GM12878 (cell line): ENCODE results near the gene LGMN. TPM values are rescaled to one million over a fixed set of nuclear protein-coding genes. Genes with fewer than 3 reads are reported as not detected.

ENCODE experiments used
- ATAC-seq: fragments of 200-7000 bp; cut with Tn5 transposase; 3 replicates; pipeline ENCODE4 v1.9.1; 2020; ENCODE audit warnings: mild to moderate bottlenecking, moderate library complexity
- BruUV-seq: library from RNA; stranded (reverse); fragments of 400-500 nt; replicated peaks from 2 replicates; lab custom pipeline; 2021; lab: Mats Ljungman, UMichigan
- CTCF ChIA-PET: fragments of 300-600 bp; sonication (Branson Sonifier 250); formaldehyde crosslinking; extraction: SDS; loops from one replicate; lab custom pipeline; 2021; ENCODE audit warnings: inconsistent platforms; lab: Yijun Ruan, JAX
- POLR2A ChIA-PET: fragments of 350-600 bp; formaldehyde crosslinking; extraction: SDS; loops from one replicate; lab custom pipeline; 2021; ENCODE audit warnings: inconsistent platforms; lab: Charles Lee
- RAD21 ChIA-PET: fragments of 300-600 bp; sonication (Branson Sonifier 250); formaldehyde crosslinking; loops from one replicate; lab custom pipeline; 2023; ENCODE audit warnings: antibody characterized with exemption; ENCODE audit not compliant: unreplicated experiment; lab: Charles Lee
- SMC1A ChIA-PET: fragments of 300-600 bp; sonication (Branson Sonifier 250); formaldehyde crosslinking; loops from one replicate; lab custom pipeline; 2023; ENCODE audit not compliant: unreplicated experiment, uncharacterized antibody; lab: Charles Lee
- DNase-seq: peaks from one replicate; pipeline ENCODE4 v3.0.0-alpha.2; 2011; ENCODE audit warnings: low read depth, low spot score
- FAIRE-seq: peaks from 3 replicates; lab custom pipeline; 2011; peaks lifted over from hg19 to GRCh38; lab: Jason Lieb, UNC
- H2AFZ ChIP-seq: 2 replicates; pipeline ENCODE4 v1.6.0; 2011; ENCODE audit warnings: low read depth, low read length, control low read depth; ENCODE audit not compliant: control insufficient read depth
- H3K27ac ChIP-seq: 2 replicates; pipeline ENCODE4 v1.5.1; 2011; ENCODE audit warnings: control low read depth; ENCODE audit not compliant: control insufficient read depth, insufficient read depth
- H3K27me3 ChIP-seq, 2 experiments: replicated peaks in 1 of 2; 2 replicates each; pipeline versions ENCODE4 v1.6.0 to v1.6.1; 2011; ENCODE audit warnings: low read length in 1 of 2; ENCODE audit not compliant: control insufficient read depth in 2 of 2, insufficient read depth in 2 of 2
- H3K36me3 ChIP-seq, 2 experiments: 2 replicates each; pipeline ENCODE4 v1.5.1; 2011; ENCODE audit warnings: low read length in 1 of 2; ENCODE audit not compliant: control insufficient read depth in 2 of 2, insufficient read depth in 2 of 2
- H3K4me1 ChIP-seq: 2 replicates; pipeline ENCODE4 v1.6.1; 2011; ENCODE audit warnings: mild to moderate bottlenecking, low read length, moderate library complexity, mixed read lengths; ENCODE audit not compliant: control insufficient read depth, insufficient read depth
- H3K4me2 ChIP-seq: 2 replicates; pipeline ENCODE4 v1.6.0; 2011; ENCODE audit warnings: control low read depth; ENCODE audit not compliant: control insufficient read depth, insufficient read depth
- H3K4me3 ChIP-seq: fragments of 200-600 bp; sonication (generic); 2 replicates; pipeline ENCODE4 v1.5.1; 2016
- H3K79me2 ChIP-seq: 2 replicates; pipeline ENCODE4 v1.6.0; 2011; ENCODE audit warnings: low read length; ENCODE audit not compliant: control insufficient read depth, insufficient read depth
- H3K9ac ChIP-seq: 2 replicates; pipeline ENCODE4 v1.8.0; 2011; ENCODE audit warnings: low read length, control low read depth, mixed read lengths; ENCODE audit not compliant: control insufficient read depth, insufficient read depth
- H3K9me3 ChIP-seq: replicated peaks from 3 replicates; pipeline ENCODE4 v1.5.1; 2011; ENCODE audit warnings: mild to moderate bottlenecking, low read length; ENCODE audit not compliant: control insufficient read depth, insufficient read depth
- H4K20me1 ChIP-seq: 2 replicates; pipeline ENCODE4 v1.6.0; 2011; ENCODE audit not compliant: control insufficient read depth, insufficient read depth
- BCLAF1 ChIP-seq: fragments of 450-650 bp; IDR thresholded peaks from 2 replicates; pipeline ENCODE4 v1.6.1; 2017; ENCODE audit warnings: antibody characterized with exemption, mild to moderate bottlenecking, moderate library complexity
- DPF2 ChIP-seq: fragments of 450-650 bp; IDR thresholded peaks from 2 replicates; pipeline ENCODE4 v1.6.1; 2017; ENCODE audit warnings: mild to moderate bottlenecking
- FOS ChIP-seq: IDR thresholded peaks from 3 replicates; pipeline ENCODE4 v1.6.1; 2011; ENCODE audit warnings: borderline replicate concordance; ENCODE audit not compliant: insufficient read length; ENCODE audit errors: extremely low read depth
- KLF5 ChIP-seq: fragments of 450-650 bp; IDR thresholded peaks from 2 replicates; pipeline ENCODE4 v1.6.1; 2014; ENCODE audit warnings: mild to moderate bottlenecking; ENCODE audit not compliant: partially characterized antibody
- PML ChIP-seq: IDR thresholded peaks from 2 replicates; pipeline ENCODE4 v1.6.1; 2012; ENCODE audit warnings: low read length, inconsistent platforms
- RBBP5 ChIP-seq: fragments of 200-600 bp; sonication (generic); conservative IDR thresholded peaks from 2 replicates; pipeline ENCODE4 v1.6.1; 2016
- SRF ChIP-seq, 2 experiments: IDR thresholded peaks; 2 replicates each; pipeline ENCODE4 v1.6.1; 2011; ENCODE audit warnings: low read depth in 2 of 2, low read length in 2 of 2, mild to moderate bottlenecking in 1 of 2, moderate library complexity in 1 of 2
- SUZ12 ChIP-seq: fragments of 200-600 bp; sonication (generic); IDR thresholded peaks from one replicate; pipeline ENCODE4 v1.6.1; 2018; ENCODE audit warnings: antibody characterized with exemption, mild to moderate bottlenecking; ENCODE audit not compliant: unreplicated experiment
- ZBED1 ChIP-seq: IDR thresholded peaks from 2 replicates; pipeline ENCODE4 v1.6.1; 2016; ENCODE audit warnings: borderline replicate concordance
- WGBS: methylation state at CpG from one replicate; pipeline ENCODE4 v1.1.6; 2016; ENCODE audit warnings: low lambda C conversion rate; ENCODE audit not compliant: insufficient replicate concordance, insufficient coverage; ENCODE audit errors: missing lambda C conversion rate; 5-methylcytosine and 5-hydroxymethylcytosine counted together
- in situ Hi-C: fragments of 300-500 bp; cut with MboI; formaldehyde crosslinking; loops from 9 replicates; pipeline ENCODE4 v1.14.3; 2018; ENCODE audit warnings: mixed read lengths
- intact Hi-C: fragments of 100-400 bp; cut with micrococcal nuclease; formaldehyde crosslinking; loops from one replicate; pipeline ENCODE4 v1.14.2; 2022; ENCODE audit not compliant: unreplicated experiment
- polyA plus RNA-seq, 11 experiments: library from polyadenylated mRNA; depleted of rRNA in 4 of 11; unstranded in 6 of 11; stranded (reverse) in 5 of 11; fragments of >200 nt; fragmentation: Nextera tagmentation in 4 of 11; fragmentation: Illumina TruSeq in 1 of 11; extraction: Ambion mirVana in 4 of 11; extraction: Trizol in 1 of 11; gene quantifications; 1 replicate in 1 of 11; 2 replicates in 10 of 11; pipeline versions ENCODE4 v1.2.1 to v1.2.3, GENCODE V29; 2011 to 2016; ENCODE audit warnings: inconsistent platforms in 2 of 11, missing spikeins in 2 of 11, low read depth in 1 of 11
- total RNA-seq, 4 experiments: library from RNA; depleted of rRNA in 3 of 4; stranded (reverse); fragments of >200 nt in 3 of 4; fragmentation: Illumina TruSeq in 1 of 4; extraction: Trizol in 1 of 4; gene quantifications; 2 replicates each; pipeline versions ENCODE4 v1.2.1 to v1.2.3, GENCODE V29; 2013 to 2021
- TF ChIP-seq, protein P1 (sequence below): IDR thresholded peaks from 2 replicates; pipeline ENCODE4 v1.6.1; 2011; ENCODE audit warnings: borderline replicate concordance, low read depth, mild to moderate bottlenecking, moderate library complexity, low read length; ENCODE audit not compliant: insufficient read depth, poor library complexity, severe bottlenecking
- TF ChIP-seq, protein P2 (sequence below): fragments of 450-650 bp; formaldehyde crosslinking; IDR thresholded peaks from 2 replicates; pipeline ENCODE4 v1.4.0; 2022; ENCODE audit warnings: mild to moderate bottlenecking, moderate library complexity

The LGMN gene
- total and polyA plus RNA-seq, 10 of the 15 experiments (the other 5 are each of a cell fraction or from before 2014, with no cell fraction given) = 0.71 to 192 (median 3.9) TPM

- DNase-seq = no peak
- BruUV-seq = no TSS peak
- POLR2A ChIA-PET = no interaction called here
Measured at GRCh38 chr14:92693998-92694795, 54.2 kb downstream of the LGMN start.

More at GRCh38 chr14:92693998-92694795, 54.2 kb downstream of the LGMN start:
- ChIA-PET CTCF (interaction anchor here (1.8 kb wide), 1 partner anchor 13 kb away, joined by 5 read pairs; no protein-coding TSS in a partner anchor), SMC1A (interaction anchor here (1.1 kb wide), 1 partner anchor 10 kb away, joined by 4 read pairs; no protein-coding TSS in a partner anchor), RAD21 (interaction anchor here (0.8 kb wide), 1 partner anchor 105 kb away, joined by 3 read pairs; no protein-coding TSS in a partner anchor)
- no peak for TF ChIP-seq ZBED1
- TF ChIP-seq PML = no peak
- TF ChIP-seq, protein P1, sequence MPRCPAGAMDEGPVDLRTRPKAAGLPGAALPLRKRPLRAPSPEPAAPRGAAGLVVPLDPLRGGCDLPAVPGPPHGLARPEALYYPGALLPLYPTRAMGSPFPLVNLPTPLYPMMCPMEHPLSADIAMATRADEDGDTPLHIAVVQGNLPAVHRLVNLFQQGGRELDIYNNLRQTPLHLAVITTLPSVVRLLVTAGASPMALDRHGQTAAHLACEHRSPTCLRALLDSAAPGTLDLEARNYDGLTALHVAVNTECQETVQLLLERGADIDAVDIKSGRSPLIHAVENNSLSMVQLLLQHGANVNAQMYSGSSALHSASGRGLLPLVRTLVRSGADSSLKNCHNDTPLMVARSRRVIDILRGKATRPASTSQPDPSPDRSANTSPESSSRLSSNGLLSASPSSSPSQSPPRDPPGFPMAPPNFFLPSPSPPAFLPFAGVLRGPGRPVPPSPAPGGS = no peak
- TF ChIP-seq SRF (IDR thresholded peaks at IDR 0.05; ENCODE audit: low read depth in 2 of 2, low read length in 2 of 2) = no peak
- TF ChIP-seq BCLAF1 = no peak
- TF ChIP-seq KLF5 = no peak
- TF ChIP-seq, protein P2, sequence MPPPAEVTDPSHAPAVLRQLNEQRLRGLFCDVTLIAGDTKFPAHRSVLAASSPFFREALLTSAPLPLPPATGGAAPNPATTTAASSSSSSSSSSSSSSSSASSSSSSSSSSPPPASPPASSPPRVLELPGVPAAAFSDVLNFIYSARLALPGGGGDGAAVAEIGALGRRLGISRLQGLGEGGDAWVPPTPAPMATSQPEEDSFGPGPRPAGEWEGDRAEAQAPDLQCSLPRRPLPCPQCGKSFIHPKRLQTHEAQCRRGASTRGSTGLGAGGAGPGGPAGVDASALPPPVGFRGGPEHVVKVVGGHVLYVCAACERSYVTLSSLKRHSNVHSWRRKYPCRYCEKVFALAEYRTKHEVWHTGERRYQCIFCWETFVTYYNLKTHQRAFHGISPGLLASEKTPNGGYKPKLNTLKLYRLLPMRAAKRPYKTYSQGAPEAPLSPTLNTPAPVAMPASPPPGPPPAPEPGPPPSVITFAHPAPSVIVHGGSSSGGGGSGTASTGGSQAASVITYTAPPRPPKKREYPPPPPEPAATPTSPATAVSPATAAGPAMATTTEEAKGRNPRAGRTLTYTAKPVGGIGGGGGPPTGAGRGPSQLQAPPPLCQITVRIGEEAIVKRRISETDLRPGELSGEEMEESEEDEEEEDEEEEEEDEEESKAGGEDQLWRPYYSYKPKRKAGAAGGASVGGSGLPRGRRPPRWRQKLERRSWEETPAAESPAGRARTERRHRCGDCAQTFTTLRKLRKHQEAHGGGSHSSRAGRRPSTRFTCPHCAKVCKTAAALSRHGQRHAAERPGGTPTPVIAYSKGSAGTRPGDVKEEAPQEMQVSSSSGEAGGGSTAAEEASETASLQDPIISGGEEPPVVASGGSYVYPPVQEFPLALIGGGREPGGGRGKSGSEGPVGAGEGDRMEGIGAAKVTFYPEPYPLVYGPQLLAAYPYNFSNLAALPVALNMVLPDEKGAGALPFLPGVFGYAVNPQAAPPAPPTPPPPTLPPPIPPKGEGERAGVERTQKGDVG (CRISPR knock-in tag) = no peak
- no peak for TF ChIP-seq FOS
- TF ChIP-seq DPF2 = no peak
- no peak for TF ChIP-seq RBBP5
- TF ChIP-seq SUZ12 = no peak
- FAIRE-seq (no peak), ATAC-seq (no peak)
- in situ Hi-C loops = loop anchor here (25.0 kb wide), 1 partner anchor 557 kb away; no protein-coding TSS in a partner anchor
- Histone ChIP-seq H3K9ac (no peak overlapping the region), H3K4me3 (no peak overlapping the region), H3K9me3 (no peaks in the 10 kb centered on the region; the same call in 2 of the 3 replicates), H3K27me3 (no peaks in the 10 kb centered on the region), H4K20me1 (no peaks in the 10 kb centered on the region), H2AFZ (no peak overlapping the region), H3K4me1 (peaks cover 9% of the 10 kb centered on the region), H3K4me2 (no peak overlapping the region), H3K36me3 (peaks cover 0 to 2% of the 10 kb centered on the region in 2 experiments; a peak in 2 of 4 replicates), H3K79me2 (no peaks in the 10 kb centered on the region), H3K27ac (no peak overlapping the region)
- WGBS = 78% methylated on average over 18 of the region's 18 CpGs
- intact Hi-C loops = no loop called here
